GM12878 (cell line): Measurements from ENCODE around the gene POLA1. TPM values are rescaled to one million over a fixed set of nuclear protein-coding genes. Genes with fewer than 3 reads are reported as not detected.
"Not testable (repeated sequence)": the region's sequence is repeated elsewhere in the genome, so short reads cannot be mapped to it uniquely, and the experiment has no call there.

ENCODE experiments used
- ATAC-seq: fragments of 200-7000 bp; cut with Tn5 transposase; 3 replicates; pipeline ENCODE4 v1.9.1; 2020; ENCODE audit warnings: mild to moderate bottlenecking, moderate library complexity
- BruUV-seq: library from RNA; stranded (reverse); fragments of 400-500 nt; replicated peaks from 2 replicates; lab custom pipeline; 2021; lab: Mats Ljungman, UMichigan
- CTCF ChIA-PET: fragments of 300-600 bp; sonication (Branson Sonifier 250); formaldehyde crosslinking; extraction: SDS; loops from one replicate; lab custom pipeline; 2021; ENCODE audit warnings: inconsistent platforms; lab: Yijun Ruan, JAX
- POLR2A ChIA-PET: fragments of 350-600 bp; formaldehyde crosslinking; extraction: SDS; loops from one replicate; lab custom pipeline; 2021; ENCODE audit warnings: inconsistent platforms; lab: Charles Lee
- RAD21 ChIA-PET: fragments of 300-600 bp; sonication (Branson Sonifier 250); formaldehyde crosslinking; loops from one replicate; lab custom pipeline; 2023; ENCODE audit warnings: antibody characterized with exemption; ENCODE audit not compliant: unreplicated experiment; lab: Charles Lee
- SMC1A ChIA-PET: fragments of 300-600 bp; sonication (Branson Sonifier 250); formaldehyde crosslinking; loops from one replicate; lab custom pipeline; 2023; ENCODE audit not compliant: unreplicated experiment, uncharacterized antibody; lab: Charles Lee
- DNase-seq: peaks from one replicate; pipeline ENCODE4 v3.0.0-alpha.2; 2011; ENCODE audit warnings: low read depth, low spot score
- FAIRE-seq: peaks from 3 replicates; lab custom pipeline; 2011; peaks lifted over from hg19 to GRCh38; lab: Jason Lieb, UNC
- H2AFZ ChIP-seq: 2 replicates; pipeline ENCODE4 v1.6.0; 2011; ENCODE audit warnings: low read depth, low read length, control low read depth; ENCODE audit not compliant: control insufficient read depth
- H3K27ac ChIP-seq: 2 replicates; pipeline ENCODE4 v1.5.1; 2011; ENCODE audit warnings: control low read depth; ENCODE audit not compliant: control insufficient read depth, insufficient read depth
- H3K27me3 ChIP-seq, 2 experiments: replicated peaks in 1 of 2; 2 replicates each; pipeline versions ENCODE4 v1.6.0 to v1.6.1; 2011; ENCODE audit warnings: low read length in 1 of 2; ENCODE audit not compliant: control insufficient read depth in 2 of 2, insufficient read depth in 2 of 2
- H3K36me3 ChIP-seq, 2 experiments: 2 replicates each; pipeline ENCODE4 v1.5.1; 2011; ENCODE audit warnings: low read length in 1 of 2; ENCODE audit not compliant: control insufficient read depth in 2 of 2, insufficient read depth in 2 of 2
- H3K4me1 ChIP-seq: 2 replicates; pipeline ENCODE4 v1.6.1; 2011; ENCODE audit warnings: mild to moderate bottlenecking, low read length, moderate library complexity, mixed read lengths; ENCODE audit not compliant: control insufficient read depth, insufficient read depth
- H3K4me2 ChIP-seq: 2 replicates; pipeline ENCODE4 v1.6.0; 2011; ENCODE audit warnings: control low read depth; ENCODE audit not compliant: control insufficient read depth, insufficient read depth
- H3K4me3 ChIP-seq: fragments of 200-600 bp; sonication (generic); 2 replicates; pipeline ENCODE4 v1.5.1; 2016
- H3K79me2 ChIP-seq: 2 replicates; pipeline ENCODE4 v1.6.0; 2011; ENCODE audit warnings: low read length; ENCODE audit not compliant: control insufficient read depth, insufficient read depth
- H3K9ac ChIP-seq: 2 replicates; pipeline ENCODE4 v1.8.0; 2011; ENCODE audit warnings: low read length, control low read depth, mixed read lengths; ENCODE audit not compliant: control insufficient read depth, insufficient read depth
- H3K9me3 ChIP-seq: replicated peaks from 3 replicates; pipeline ENCODE4 v1.5.1; 2011; ENCODE audit warnings: mild to moderate bottlenecking, low read length; ENCODE audit not compliant: control insufficient read depth, insufficient read depth
- H4K20me1 ChIP-seq: 2 replicates; pipeline ENCODE4 v1.6.0; 2011; ENCODE audit not compliant: control insufficient read depth, insufficient read depth
- ATF7 ChIP-seq: fragments of 450-650 bp; IDR thresholded peaks from 2 replicates; pipeline ENCODE4 v1.6.1; 2016; ENCODE audit warnings: low read depth, mild to moderate bottlenecking
- BMI1 ChIP-seq: fragments of 450-650 bp; IDR thresholded peaks from 2 replicates; pipeline ENCODE4 v1.6.1; 2016; ENCODE audit warnings: mild to moderate bottlenecking, moderate library complexity, borderline replicate concordance
- BRCA1 ChIP-seq: IDR thresholded peaks from 2 replicates; pipeline ENCODE4 v1.6.1; 2011; ENCODE audit warnings: low read depth, low read length, improper control_type of control experiment
- CBX3 ChIP-seq: fragments of 200-600 bp; sonication (generic); IDR thresholded peaks from 2 replicates; pipeline ENCODE4 v1.6.1; 2016; ENCODE audit warnings: low read depth, borderline replicate concordance
- EP300 ChIP-seq, 2 experiments: fragments of 150-350 bp in 1 of 2; IDR thresholded peaks; 2 replicates each; pipeline ENCODE4 v1.6.1; 2011 to 2012; ENCODE audit warnings: low read depth in 2 of 2, low read length in 2 of 2, borderline replicate concordance in 1 of 2, improper control_type of control experiment in 1 of 2, inconsistent platforms in 1 of 2; ENCODE audit not compliant: control insufficient read depth in 1 of 2
- ETV6 ChIP-seq, 2 experiments: fragments of 450-650 bp in 1 of 2; IDR thresholded peaks in 1 of 2; conservative IDR thresholded peaks in 1 of 2; 2 replicates each; pipeline ENCODE4 v1.6.1; 2014; ENCODE audit warnings: antibody characterized with exemption in 1 of 2, borderline replicate concordance in 1 of 2, low read depth in 1 of 2, mild to moderate bottlenecking in 1 of 2, moderate library complexity in 1 of 2
- FOXK2 ChIP-seq: fragments of 450-650 bp; IDR thresholded peaks from 2 replicates; pipeline ENCODE4 v1.6.1; 2017; ENCODE audit warnings: mild to moderate bottlenecking, moderate library complexity
- GATAD2B ChIP-seq: fragments of 450-650 bp; conservative IDR thresholded peaks from 2 replicates; pipeline ENCODE4 v1.6.1; 2017; ENCODE audit warnings: low read depth, mild to moderate bottlenecking, moderate library complexity
- IRF4 ChIP-seq: IDR thresholded peaks from 2 replicates; pipeline ENCODE4 v1.6.1; 2011; ENCODE audit warnings: low read depth, low read length
- LARP7 ChIP-seq: fragments of 450-650 bp; IDR thresholded peaks from 2 replicates; pipeline ENCODE4 v1.6.1; 2017; ENCODE audit warnings: mild to moderate bottlenecking
- MYC ChIP-seq: IDR thresholded peaks from 2 replicates; pipeline ENCODE4 v1.6.1; 2011; ENCODE audit warnings: mild to moderate bottlenecking, low read length, moderate library complexity, inconsistent platforms; ENCODE audit not compliant: insufficient read depth, insufficient replicate concordance, insufficient read length, severe bottlenecking
- NRF1 ChIP-seq: conservative IDR thresholded peaks from 2 replicates; pipeline ENCODE4 v1.6.1; 2011; ENCODE audit warnings: mild to moderate bottlenecking, low read depth, low read length, improper control_type of control experiment
- PML ChIP-seq: IDR thresholded peaks from 2 replicates; pipeline ENCODE4 v1.6.1; 2012; ENCODE audit warnings: low read length, inconsistent platforms
- RAD21 ChIP-seq: IDR thresholded peaks from 2 replicates; pipeline ENCODE4 v1.6.1; 2011; ENCODE audit warnings: mild to moderate bottlenecking, low read depth, low read length, moderate library complexity; ENCODE audit not compliant: insufficient read depth
- SP1 ChIP-seq: IDR thresholded peaks from one replicate; pipeline ENCODE4 v1.6.1; 2011; ENCODE audit warnings: low read depth, low read length
- SREBF2 ChIP-seq: IDR thresholded peaks from 2 replicates; pipeline ENCODE4 v1.6.1; 2012; ENCODE audit warnings: mild to moderate bottlenecking, low read length
- ZNF687 ChIP-seq: fragments of 450-650 bp; IDR thresholded peaks from 2 replicates; pipeline ENCODE4 v1.6.1; 2017; ENCODE audit warnings: mild to moderate bottlenecking, moderate library complexity
- WGBS: methylation state at CpG from one replicate; pipeline ENCODE4 v1.1.6; 2016; ENCODE audit warnings: low lambda C conversion rate; ENCODE audit not compliant: insufficient replicate concordance, insufficient coverage; ENCODE audit errors: missing lambda C conversion rate; 5-methylcytosine and 5-hydroxymethylcytosine counted together
- in situ Hi-C: fragments of 300-500 bp; cut with MboI; formaldehyde crosslinking; loops from 9 replicates; pipeline ENCODE4 v1.14.3; 2018; ENCODE audit warnings: mixed read lengths
- intact Hi-C: fragments of 100-400 bp; cut with micrococcal nuclease; formaldehyde crosslinking; loops from one replicate; pipeline ENCODE4 v1.14.2; 2022; ENCODE audit not compliant: unreplicated experiment
- polyA plus RNA-seq, 11 experiments: library from polyadenylated mRNA; depleted of rRNA in 4 of 11; unstranded in 6 of 11; stranded (reverse) in 5 of 11; fragments of >200 nt; fragmentation: Nextera tagmentation in 4 of 11; fragmentation: Illumina TruSeq in 1 of 11; extraction: Ambion mirVana in 4 of 11; extraction: Trizol in 1 of 11; gene quantifications; 1 replicate in 1 of 11; 2 replicates in 10 of 11; pipeline versions ENCODE4 v1.2.1 to v1.2.3, GENCODE V29; 2011 to 2016; ENCODE audit warnings: inconsistent platforms in 2 of 11, missing spikeins in 2 of 11, low read depth in 1 of 11
- total RNA-seq, 4 experiments: library from RNA; depleted of rRNA in 3 of 4; stranded (reverse); fragments of >200 nt in 3 of 4; fragmentation: Illumina TruSeq in 1 of 4; extraction: Trizol in 1 of 4; gene quantifications; 2 replicates each; pipeline versions ENCODE4 v1.2.1 to v1.2.3, GENCODE V29; 2013 to 2021
- TF ChIP-seq, protein P1 (sequence below): fragments of 450-650 bp; IDR thresholded peaks from 2 replicates; pipeline ENCODE4 v1.6.1; 2017; ENCODE audit warnings: borderline replicate concordance

Gene POLA1
- total and polyA plus RNA-seq, 10 of the 15 experiments (the other 5 are each of a cell fraction or from before 2014, with no cell fraction given) = 6.5 to 34.7 (median 24.8) TPM

DNA sequence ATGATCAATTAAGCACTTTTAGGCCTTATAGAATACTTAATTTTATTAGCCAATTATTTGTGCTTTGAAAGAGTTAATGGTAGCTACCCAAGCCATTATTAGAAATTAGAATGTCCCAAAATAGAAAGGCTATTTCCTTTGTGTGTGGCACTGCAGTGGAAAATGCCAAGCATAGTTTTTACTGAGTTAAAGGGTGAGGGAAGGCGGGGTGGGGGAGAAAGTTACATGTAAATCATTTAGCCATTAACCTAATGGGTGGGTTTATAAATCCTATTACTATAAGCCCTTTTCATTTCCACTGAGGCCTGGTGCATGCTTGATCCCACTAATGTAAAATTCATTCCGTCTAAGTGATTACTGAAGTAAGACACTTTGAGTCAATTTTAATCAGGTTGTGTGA lies 105.8 kb downstream of the POLA1 start (continued):
- TF ChIP-seq, protein P1, sequence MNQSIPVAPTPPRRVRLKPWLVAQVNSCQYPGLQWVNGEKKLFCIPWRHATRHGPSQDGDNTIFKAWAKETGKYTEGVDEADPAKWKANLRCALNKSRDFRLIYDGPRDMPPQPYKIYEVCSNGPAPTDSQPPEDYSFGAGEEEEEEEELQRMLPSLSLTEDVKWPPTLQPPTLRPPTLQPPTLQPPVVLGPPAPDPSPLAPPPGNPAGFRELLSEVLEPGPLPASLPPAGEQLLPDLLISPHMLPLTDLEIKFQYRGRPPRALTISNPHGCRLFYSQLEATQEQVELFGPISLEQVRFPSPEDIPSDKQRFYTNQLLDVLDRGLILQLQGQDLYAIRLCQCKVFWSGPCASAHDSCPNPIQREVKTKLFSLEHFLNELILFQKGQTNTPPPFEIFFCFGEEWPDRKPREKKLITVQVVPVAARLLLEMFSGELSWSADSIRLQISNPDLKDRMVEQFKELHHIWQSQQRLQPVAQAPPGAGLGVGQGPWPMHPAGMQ = no peak
- TF ChIP-seq PML (no peak), ZNF687 (no peak), BRCA1 (no peak), EP300 (IDR thresholded peaks at IDR 0.05; ENCODE audit: borderline replicate concordance in 1 of 2, control insufficient read depth in 1 of 2, low read depth in 2 of 2, low read length in 2 of 2) (no peak)

DNA sequence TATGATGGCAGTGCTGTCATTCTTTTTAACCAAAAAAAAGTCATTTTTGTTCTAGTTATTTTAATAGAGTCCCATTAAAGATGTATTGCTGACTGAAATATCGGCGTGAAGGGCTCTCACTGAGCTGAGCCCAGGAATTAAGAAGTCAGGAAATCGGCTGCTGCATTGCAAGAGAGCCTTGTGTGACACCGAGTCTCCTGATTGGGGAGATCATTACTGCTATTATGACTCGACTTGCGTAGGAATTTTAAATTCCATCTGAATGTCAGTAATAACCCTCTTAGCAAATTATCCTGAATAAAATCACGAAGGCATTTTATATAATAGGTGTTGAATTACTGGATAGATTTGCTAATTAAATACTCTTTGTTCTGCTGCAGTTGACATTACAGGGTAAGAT lies 111.5 kb downstream of the POLA1 start:
- WGBS = 58% methylated on average over 7 of the region's 7 CpGs
- CTCF ChIA-PET = no interaction called here

GRCh38 chrX:24819807-24820206 lies 126.1 kb downstream of the POLA1 start:
- H3K27me3 ChIP-seq, H3K4me2 ChIP-seq, ATAC-seq, H3K27ac ChIP-seq, H3K9me3 ChIP-seq, FAIRE-seq, H4K20me1 ChIP-seq, H3K36me3 ChIP-seq, POLR2A ChIA-PET, in situ Hi-C loops, H3K4me3 ChIP-seq, H3K79me2 ChIP-seq, DNase-seq, H3K4me1 ChIP-seq, H3K9ac ChIP-seq, RAD21 ChIA-PET, intact Hi-C loops, BruUV-seq, H2AFZ ChIP-seq: not testable (repeated sequence)
- SMC1A ChIA-PET = interaction anchor here (0.8 kb wide), 1 partner anchor 20 kb away, joined by 3 read pairs; no protein-coding TSS in a partner anchor
- 75% methylated on average over 2 of the region's 2 CpGs for WGBS
- CTCF ChIA-PET = interaction anchor here (1.0 to 4.6 kb wide), 3 partner anchors 20 to 627 kb away, joined by 3 to 25 read pairs (median 3); no protein-coding TSS in a partner anchor

More for the DNA sequence above, 111.5 kb downstream of the POLA1 start:
- no peaks in the 10 kb centered on the region for H4K20me1 ChIP-seq
- no peaks in the 10 kb centered on the region; a peak in 2 of 4 replicates for H3K36me3 ChIP-seq
- BruUV-seq = no TSS peak
- SMC1A ChIA-PET = interaction anchor here (0.9 to 1.8 kb wide), 3 partner anchors 10 to 409 kb away, joined by 3 to 6 read pairs (median 3); no protein-coding TSS in a partner anchor
- in situ Hi-C loops = no loop called here
- no peak overlapping the region for H2AFZ ChIP-seq
- RAD21 ChIA-PET = interaction anchor here (0.7 kb wide), 1 partner anchor 55 kb away, joined by 3 read pairs; no protein-coding TSS in a partner anchor
- no peak overlapping the region for H3K4me2 ChIP-seq
- no peak overlapping the region for H3K27ac ChIP-seq
- ATAC-seq = no peak
- no peaks in the 10 kb centered on the region for H3K79me2 ChIP-seq
- TF ChIP-seq BMI1 = no peak
- TF ChIP-seq IRF4 = no peak
- TF ChIP-seq SREBF2 = no peak
- no peak for TF ChIP-seq GATAD2B
- no peak for TF ChIP-seq NRF1
- TF ChIP-seq FOXK2 = no peak
- TF ChIP-seq SP1 = no peak
- no peak for TF ChIP-seq MYC
- TF ChIP-seq CBX3 = no peak
- no peak for TF ChIP-seq ETV6 (conservative IDR thresholded peaks at IDR 0.05 in 1 of 2, IDR thresholded peaks at IDR 0.05 in 1 of 2; ENCODE audit: borderline replicate concordance in 1 of 2, low read depth in 1 of 2)
- TF ChIP-seq RAD21 = no peak
- no peak for TF ChIP-seq LARP7
- TF ChIP-seq ATF7 = no peak
- H3K4me3 ChIP-seq = no peak overlapping the region
- no peak for DNase-seq
- no peaks in the 10 kb centered on the region for H3K27me3 ChIP-seq
- no peaks in the 10 kb centered on the region for H3K9me3 ChIP-seq
- no peak overlapping the region for H3K9ac ChIP-seq
- POLR2A ChIA-PET = no interaction called here
- H3K4me1 ChIP-seq = no peaks in the 10 kb centered on the region
- intact Hi-C loops = no loop called here
- no peak for FAIRE-seq
